Activated CD8-positive, alpha-beta memory T cell treated with anti-CD3 and anti-CD28 coated beads, Interleukin-2, amount 50 U/mL, for 4 hours (primary cell): ENCODE data around the gene CADM2.

Experiments
- DNase-seq: peaks from one replicate; pipeline ENCODE4 v3.0.0-alpha.2; 2020

The CADM2 gene

GRCh38 chr3:85208650-85209049, 249.9 kb downstream of the CADM2 start:
- no peak for DNase-seq

DNA sequence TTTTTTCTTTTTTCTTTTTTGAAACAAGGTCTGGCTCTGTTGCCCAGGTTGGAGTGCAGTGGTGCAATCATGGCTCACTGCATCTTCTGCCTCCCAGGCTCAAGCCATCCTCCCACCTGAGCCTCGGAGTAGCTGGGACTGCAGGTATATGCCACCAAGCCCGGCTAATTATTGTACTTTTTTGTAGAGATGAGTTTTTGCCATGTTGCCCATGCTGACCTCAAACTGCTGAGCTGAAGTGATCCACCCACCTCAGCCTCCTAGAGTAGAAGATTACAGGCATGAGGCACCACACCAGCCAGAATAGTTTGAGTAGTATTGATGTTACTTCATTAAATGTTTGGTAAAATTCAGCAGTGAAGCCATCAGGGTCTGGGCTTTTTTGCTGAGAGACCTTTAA, 251.8 kb downstream of the CADM2 start:
- DNase-seq = no peak

- DNase-seq = no peak
Observed at GRCh38 chr3:85228966-85229365, 270.2 kb downstream of the CADM2 start.

GRCh38 chr3:85244091-85244490, 285.3 kb downstream of the CADM2 start:
- no peak for DNase-seq

- DNase-seq = no peak
Observed at GRCh38 chr3:85244519-85244918, 285.7 kb downstream of the CADM2 start.

DNA sequence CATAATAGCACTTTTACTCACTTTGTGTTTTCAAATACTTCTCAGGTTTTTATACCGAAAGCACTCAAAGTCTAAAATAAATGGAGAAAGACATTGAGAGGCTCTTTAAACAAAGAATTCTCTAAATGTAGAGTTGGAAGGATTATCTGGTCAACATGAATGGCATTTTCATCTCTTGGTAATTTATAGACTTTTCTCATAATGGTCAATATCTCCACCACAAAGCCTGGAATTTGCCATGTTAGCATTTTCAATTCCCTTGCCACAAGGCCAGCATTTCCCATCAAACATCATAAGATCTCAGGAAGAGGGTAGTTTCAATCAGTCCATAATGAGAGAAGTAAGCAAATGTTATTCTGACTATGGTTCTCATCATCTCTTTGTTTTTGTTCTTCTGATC, 293.0 kb downstream of the CADM2 start:
- DNase-seq = no peak

DNA sequence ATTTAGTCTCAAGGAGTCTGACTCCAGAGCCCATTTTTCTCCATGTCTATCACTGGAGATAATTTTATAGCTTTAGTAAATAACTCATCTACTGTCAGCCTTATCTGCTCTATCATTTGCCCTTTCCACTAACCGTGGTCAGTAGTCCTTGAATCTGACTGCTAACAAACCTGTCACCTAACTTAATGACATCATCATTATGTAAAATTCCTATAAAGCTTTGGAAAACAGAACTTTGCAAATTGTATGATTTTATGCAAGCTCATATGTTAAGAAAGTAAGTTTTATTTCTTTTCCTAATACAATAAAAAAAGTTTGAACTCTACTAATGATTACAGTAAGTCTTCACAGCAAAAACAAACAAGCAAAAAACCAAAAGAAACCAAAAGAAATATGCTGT, 293.9 kb downstream of the CADM2 start:
- no peak for DNase-seq

GRCh38 chr3:85254738-85255137, 295.9 kb downstream of the CADM2 start:
- DNase-seq = no peak

DNA sequence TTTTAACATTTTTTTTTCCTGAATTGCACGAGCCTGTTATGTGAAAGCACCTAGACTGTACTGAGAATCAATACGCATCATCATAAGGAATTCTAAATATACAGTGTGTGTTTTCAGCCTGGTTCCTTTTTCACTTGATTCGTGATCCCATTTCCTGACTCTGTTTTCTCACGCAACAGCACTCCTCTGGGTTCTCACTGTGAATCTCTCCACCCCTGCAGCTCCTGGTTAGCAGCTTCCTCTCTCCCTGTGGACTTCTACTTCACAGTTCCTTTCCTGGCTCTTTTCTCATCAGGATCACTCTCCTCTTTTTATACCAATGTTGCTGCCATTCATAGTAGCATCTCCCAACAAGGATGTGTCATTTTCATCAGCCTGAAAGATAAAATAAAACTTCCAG, 297.2 kb downstream of the CADM2 start:
- DNase-seq = no peak

DNA sequence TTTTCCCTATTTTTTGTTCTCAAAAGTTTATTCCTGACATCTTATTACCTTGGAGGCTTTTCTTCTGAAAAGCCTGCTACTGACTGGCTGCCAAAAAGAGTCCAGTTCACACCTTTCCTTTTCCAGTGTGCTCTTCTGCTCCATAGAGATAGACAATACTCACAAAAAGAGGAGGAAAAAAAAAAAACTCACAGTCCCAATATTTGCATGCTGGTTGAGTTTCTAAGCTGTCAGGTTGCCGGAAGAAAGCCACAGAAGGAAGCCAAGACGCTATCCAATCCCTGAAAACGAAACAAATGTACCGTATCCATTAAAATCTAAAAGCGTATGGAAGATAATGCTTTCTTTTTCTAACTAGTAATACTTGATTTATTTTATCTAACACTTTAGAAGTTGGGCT, 299.5 kb downstream of the CADM2 start:
- no peak for DNase-seq

DNA sequence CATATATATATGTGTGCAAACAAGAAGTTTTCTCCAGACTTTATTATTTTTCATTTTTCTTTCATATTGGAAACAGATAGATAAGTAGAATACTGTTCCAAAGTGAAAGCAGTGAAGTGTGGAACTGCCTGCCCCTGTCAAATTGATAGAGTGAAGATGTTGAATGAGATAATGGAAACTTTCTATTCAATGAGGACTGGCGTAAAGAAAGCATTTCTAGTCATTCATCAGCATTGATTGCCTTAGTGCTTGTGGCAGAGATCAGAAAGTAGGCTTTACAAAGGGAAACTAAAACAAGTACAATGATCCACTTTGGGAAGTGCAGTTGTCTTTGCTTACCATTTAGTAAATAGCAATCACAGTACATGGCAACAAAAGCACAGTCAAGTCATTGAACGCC, 300.0 kb downstream of the CADM2 start:
- no peak for DNase-seq

GRCh38 chr3:85259748-85260147, 301.0 kb downstream of the CADM2 start:
- no peak for DNase-seq

GRCh38 chr3:85264381-85264780, 305.6 kb downstream of the CADM2 start:
- no peak for DNase-seq

- DNase-seq = no peak
Observed at GRCh38 chr3:85270488-85270887, 311.7 kb downstream of the CADM2 start.

DNA sequence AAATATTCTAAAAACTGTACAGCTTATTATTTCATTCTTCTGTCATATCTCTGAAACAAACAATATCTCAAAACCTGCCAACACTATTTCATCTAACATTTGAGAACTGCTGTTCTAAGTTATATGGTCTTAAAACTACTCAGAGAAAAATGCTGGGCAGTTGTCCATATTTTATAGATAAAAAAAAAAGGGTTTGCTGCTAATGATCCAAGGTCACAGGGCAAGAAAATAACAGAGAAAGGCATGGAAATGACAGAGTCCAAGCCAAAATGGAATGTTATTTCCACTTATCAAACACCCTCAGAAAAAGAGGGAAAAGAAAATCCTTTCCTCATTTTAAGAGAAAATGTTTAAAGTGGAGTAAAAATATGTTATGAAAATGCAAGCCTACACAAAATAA, 313.1 kb downstream of the CADM2 start:
- DNase-seq = no peak

DNA sequence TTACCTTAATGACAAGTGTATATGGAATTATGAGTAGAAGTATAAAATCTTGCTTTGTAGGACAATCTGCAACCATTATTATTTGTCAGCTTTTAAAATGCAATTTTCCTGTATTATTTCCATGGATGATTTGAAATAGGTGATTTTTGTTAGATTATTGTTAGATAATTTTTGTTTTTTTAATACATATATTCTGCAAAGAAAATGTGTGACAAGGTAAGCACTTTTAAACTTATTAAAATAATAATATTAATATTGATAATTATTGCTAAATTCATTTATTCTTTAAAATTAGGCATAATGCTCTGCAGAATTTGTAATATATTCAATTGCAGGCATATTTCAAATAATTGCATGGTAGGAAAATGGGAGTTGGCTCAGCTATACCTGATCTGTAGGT, 329.5 kb downstream of the CADM2 start:
- no peak for DNase-seq

DNA sequence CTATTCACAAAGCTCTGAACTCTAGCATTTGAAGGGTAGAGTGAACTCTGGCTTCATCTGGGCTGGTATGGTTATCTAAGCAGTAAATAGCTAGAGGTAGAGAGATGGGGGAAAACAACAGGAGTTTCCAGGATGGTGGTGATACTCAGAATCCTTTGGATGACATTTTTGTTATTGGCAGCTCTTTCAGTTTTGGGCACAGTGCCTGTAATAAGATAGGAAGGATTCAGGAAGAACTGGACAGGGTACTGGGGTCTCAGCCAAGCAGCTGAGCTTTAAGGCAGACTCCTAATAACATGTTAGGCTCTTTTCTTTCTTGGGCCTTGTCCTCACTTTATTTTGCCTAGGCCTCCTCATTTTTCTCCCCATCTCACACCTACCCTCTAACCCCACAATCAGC, 338.5 kb downstream of the CADM2 start:
- no peak for DNase-seq

DNA sequence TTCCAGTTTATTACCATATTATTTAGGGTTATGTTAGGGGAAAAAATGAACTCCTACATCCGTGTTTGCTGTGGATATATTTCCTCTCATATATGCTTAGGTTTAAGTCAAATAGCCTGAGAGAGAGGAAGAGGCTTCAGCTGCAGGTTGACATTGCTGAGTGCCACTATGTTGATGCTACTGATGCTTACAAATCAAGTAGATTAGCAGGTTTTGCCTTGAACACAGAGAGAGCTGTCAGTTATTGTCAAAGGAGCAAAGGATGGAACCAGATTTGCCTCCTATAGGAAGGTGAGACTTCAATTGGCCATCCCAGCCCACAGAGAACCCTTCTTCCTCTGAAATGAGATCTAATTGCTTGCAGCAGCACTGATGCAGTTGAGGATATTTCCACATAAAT, 339.2 kb downstream of the CADM2 start:
- no peak for DNase-seq

- no peak for DNase-seq
Observed at GRCh38 chr3:85303156-85303555, 344.4 kb downstream of the CADM2 start.

GRCh38 chr3:85304360-85304964, 345.7 kb downstream of the CADM2 start:
- DNase-seq = no peak

DNA sequence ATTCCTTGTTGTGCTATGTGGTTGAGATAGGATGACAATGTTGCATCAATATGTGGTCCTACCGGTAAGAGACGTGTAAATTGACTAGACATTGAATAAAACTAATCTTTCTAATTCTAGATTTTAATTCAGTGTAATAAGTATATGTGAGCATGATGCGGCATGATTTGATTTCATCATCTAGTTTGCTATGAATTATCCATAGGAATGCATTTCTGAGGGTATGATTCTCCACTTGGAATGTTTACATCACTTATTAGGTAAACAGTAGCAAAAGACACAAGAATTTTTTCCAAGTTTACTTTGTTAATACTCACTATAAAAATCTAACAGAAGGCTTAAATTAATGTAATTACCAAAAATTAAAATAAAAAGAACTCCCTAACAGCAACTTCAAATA, 353.5 kb downstream of the CADM2 start:
- DNase-seq = no peak

DNA sequence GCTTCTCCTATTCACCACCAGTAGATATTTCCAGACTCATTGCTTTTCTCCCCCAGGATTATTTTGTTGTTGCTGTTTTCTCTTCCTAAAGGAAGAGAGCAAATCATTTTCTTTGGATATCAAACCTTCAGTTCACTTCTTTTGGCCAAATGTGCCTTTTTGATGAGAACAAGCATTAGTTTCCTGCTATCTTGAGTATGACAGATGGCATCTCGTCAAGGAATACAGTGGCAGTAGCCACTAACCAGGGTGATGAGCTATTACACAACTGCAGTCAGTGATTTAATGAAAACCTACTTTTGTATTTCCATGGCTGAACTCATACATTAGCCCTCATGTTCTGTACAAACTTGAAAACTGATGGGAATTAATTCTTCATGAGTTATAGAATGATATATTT, 354.6 kb downstream of the CADM2 start:
- no peak for DNase-seq

- DNase-seq = no peak
Observed at GRCh38 chr3:85316252-85316651, 357.5 kb downstream of the CADM2 start.

- no peak for DNase-seq
Observed at GRCh38 chr3:85321892-85322291, 363.1 kb downstream of the CADM2 start.

DNA sequence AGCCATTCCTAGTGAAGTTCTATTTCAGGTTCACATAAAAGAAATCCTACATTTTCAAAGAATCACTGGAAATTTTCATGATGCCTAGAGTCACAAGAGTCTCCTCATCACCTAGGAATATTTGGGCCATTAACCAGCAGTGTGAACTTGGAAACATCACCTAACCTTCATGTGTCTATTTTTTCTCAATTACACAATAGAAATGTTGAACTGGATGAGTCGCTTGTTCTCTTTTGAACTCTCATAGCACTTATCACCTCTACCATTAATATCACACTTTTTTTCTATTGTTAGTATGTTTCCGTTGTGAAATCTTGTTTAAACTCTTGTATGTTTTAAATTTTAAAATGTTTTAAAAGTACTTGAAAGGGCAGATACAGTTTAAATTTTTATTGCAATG, 371.3 kb downstream of the CADM2 start:
- no peak for DNase-seq

GRCh38 chr3:85337895-85338294, 379.1 kb downstream of the CADM2 start:
- DNase-seq = no peak
